NCI-H187 (cell line): ENCODE measurements around the gene GABRR2.

Experiments
- DNase-seq, 2 experiments: peaks; one replicate each; lab custom pipeline; 2025; lab: John Stamatoyannopoulos, UW

GABRR2 gene

DNA sequence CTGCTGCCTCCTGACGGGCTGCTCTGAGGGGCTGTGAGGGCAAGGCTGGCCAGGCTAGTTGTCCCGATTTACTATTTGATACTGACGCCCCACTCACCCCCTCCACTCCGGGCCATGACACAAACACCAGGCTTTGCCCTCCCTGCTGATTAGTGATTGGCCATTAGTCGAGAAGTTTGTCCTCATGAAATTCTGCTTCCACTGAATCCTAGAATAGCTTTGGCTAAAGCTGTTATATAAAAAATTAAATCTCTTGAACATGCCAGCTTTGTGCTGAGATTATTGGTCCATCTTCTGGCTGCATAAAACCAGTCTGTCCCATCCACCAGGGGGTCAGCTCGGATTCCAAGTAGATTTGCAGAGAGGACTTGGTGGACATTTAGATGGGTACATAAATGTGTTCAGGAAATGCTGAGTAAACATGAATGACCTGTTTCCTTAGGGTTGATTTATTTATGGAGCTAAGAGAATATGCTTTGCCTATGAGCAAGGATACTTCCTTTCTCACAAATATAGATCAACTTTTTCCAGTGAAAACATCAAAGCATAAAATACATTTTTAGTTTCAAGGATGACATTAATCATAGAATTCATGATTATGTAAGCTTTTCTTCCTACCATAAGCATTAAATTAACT lies at the start of gene GABRR2:
Gene GABRR2 (minus strand): TSS at position 51 of the 637 bp plus-strand sequence. CDS start 134 bp downstream, outside the sequence.
- DNase-seq, result no peak

- no peak for DNase-seq
These were observed 49.5 kb upstream of the GABRR2 start for GRCh38 chr6:89364586-89364985.

- no peak for DNase-seq
These were observed 46.1 kb upstream of the GABRR2 start for GRCh38 chr6:89361171-89361570.

GRCh38 chr6:89360415-89360999 lies 45.4 kb upstream of the GABRR2 start:
- DNase-seq, result no peak

- DNase-seq, result no peak
These were observed 44.5 kb upstream of the GABRR2 start for GRCh38 chr6:89359561-89359960.

DNA sequence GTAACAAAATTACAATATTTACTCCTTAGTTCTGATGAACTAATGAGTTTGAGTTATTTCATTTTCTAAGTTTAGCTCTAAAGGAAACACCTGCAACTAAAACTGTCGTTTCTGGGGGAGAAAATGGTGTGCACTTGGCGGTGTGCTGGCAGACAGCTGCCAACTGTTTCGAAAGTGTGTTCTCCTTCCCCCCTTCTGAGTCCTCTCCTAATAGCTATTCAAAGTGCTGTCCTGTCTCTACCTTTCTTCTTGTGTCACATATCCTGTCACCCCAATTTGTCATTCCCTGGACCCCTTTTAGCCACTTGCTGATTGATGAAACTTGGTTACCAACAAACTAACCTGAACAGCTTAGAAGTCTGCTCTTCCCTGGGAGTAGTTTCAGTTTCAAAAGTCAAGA lies 42.3 kb upstream of the GABRR2 start:
- no peak for DNase-seq

GRCh38 chr6:89356642-89357170 lies 41.6 kb upstream of the GABRR2 start:
- DNase-seq, result no peak

DNA sequence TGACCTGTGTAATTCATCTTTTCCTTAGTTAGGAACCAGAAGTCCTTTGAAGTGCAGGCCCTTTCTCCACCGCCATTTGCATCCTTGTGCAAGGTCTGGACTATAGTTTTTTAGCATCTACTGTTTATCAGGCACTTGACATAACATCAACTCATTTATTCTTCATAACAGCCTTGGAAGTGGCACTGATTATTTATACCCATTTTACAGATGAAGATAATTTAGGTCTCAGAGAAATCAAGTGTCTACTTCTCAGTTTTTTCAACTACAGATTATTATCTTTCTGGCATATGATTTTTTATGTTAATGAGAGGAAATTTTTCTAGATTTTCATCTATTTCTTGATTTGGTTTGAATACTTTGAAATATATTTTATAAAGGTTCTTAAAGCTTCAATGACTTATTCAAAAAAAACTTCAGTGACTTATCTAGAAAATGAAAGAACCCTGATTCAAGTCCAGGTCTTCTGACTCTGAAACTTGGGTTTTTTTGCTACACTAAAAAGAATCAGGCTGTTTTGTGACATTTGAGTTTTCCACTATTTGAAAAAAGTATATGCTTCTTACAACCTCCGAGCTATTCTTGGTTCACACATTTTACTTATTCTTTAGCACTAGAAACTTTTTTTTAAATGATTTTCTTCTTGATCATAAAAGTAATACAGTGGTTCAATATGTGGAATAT lies 40.6 kb upstream of the GABRR2 start:
- no peak for DNase-seq

GRCh38 chr6:89353702-89354392 lies 38.7 kb upstream of the GABRR2 start:
- DNase-seq, result no peak

DNA sequence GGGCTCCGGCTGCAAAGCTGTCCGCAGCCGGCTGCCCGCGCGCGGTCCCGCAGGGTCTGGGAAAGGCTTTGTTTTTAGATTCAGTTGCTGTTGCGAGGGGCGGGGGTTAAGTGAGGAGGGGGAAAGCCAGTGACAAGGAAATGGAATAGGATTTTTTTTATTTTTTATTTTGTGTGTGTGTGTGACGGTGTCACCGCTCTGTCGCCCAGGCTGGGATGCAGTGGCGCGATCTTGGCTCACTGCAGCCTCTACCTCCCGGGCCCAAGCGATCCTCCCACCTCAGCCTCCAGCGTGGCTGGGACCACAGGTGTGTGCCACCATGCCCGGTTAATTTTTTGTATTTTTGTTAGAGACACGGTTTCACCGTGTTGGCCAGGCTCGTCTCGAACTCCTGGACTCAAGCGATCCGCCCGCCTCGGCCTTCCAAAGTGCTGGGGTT lies 38.0 kb upstream of the GABRR2 start:
- no peak for DNase-seq

- DNase-seq, result peak; percentile 23 to 51
These were observed 37.4 kb upstream of the GABRR2 start, which contains the start of gene UBE2J1 for GRCh38 chr6:89352278-89353117. TSS of gene UBE2J1 (minus strand) at chr6:89352722. CDS start at chr6:89352569, 153 bp downstream.

- no peak for DNase-seq
These were observed 36.7 kb upstream of the GABRR2 start for GRCh38 chr6:89351671-89352277.

DNA sequence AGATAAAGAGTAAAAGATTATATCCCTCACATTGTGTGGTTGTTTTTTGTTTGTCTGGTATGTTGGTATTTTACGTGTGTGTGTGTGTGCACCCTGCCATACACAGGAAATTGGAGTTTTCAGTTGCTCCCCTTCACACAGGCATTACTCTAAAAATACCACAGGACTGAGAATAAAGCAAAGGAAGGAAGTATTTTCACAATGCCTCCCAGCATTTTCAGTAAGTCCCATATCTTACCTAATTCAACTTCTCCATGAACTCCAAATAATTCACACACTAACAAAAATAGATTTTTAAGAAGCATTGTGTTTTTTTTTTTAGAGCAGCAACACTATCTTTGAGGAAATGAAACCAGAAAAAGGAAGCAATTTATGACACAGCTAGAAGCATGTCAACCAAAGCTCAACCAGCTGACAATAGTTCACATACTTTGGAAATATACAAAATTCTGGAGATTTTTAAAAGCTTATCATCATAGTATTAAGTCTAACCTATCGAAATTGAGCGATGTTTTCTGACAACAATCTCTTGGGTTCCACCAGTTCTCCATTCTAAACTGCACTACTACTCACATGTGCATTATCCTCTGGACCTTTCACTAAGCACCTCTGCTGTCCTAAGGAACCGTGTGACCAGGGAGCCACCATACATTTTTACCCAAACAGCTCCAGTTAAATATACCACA lies 35.3 kb upstream of the GABRR2 start:
- no peak for DNase-seq

DNA sequence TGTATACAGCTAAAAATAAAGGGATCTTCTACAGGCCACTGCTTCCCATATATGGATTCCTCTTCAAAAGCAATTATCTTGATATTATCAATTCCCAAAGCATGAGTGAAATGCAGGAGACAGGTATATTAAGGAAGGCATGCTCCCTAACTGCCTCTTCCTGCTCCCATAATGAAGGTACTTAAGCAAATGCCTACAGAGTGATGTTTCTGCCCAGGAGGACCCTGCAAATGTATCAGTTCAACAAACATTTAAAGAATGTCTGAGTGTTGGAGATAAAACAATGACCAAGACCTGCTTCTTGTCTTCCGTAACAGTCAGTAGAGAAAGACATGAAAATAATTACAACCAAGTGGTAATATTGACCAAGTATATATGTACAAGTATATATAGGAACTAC lies 33.3 kb upstream of the GABRR2 start:
- DNase-seq, result no peak

GRCh38 chr6:89347825-89348224 lies 32.7 kb upstream of the GABRR2 start:
- no peak for DNase-seq

- DNase-seq, result no peak
These were observed 31.3 kb upstream of the GABRR2 start for GRCh38 chr6:89346433-89346832.

DNA sequence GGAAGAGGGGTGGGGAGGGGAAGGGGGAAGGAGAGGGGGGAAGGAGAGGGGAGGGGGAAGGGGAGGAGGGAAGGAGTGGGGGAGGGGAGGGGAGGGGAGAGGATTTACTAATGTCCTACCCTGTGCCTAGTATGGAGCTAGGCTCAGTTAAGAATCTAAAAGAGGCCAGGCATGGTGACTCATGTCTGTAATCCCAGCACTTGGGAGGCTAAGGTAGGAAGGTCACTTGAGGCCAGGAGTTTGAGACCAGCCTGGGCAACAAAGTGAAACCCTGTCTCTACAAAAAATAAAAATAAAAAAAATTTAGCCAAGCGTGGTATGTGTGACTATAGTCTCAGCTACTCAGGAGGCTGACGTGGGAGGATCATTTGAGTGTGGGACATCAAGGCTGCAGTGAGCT lies 24.5 kb upstream of the GABRR2 start:
- DNase-seq, result no peak

DNA sequence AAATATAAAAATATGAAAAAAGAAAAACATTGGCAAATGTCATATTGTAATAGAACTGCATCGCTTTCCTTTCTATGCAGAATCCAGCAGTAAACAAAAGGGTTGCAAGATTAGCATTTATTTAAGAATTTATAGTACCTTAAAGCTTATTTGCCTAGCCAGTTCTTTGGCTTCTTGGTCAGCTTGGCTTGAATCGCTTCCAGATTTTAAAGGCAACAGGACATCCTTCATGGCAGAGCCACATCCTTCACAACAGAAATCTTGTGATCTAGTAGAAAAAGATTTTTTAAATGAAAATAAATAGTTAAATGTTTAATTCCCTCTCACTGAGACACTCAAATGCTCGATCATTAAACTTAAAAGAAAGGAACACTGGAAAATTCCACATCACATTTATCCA lies 20.1 kb upstream of the GABRR2 start:
- no peak for DNase-seq

GRCh38 chr6:89330910-89331309 lies 15.8 kb upstream of the GABRR2 start:
- DNase-seq, result no peak

DNA sequence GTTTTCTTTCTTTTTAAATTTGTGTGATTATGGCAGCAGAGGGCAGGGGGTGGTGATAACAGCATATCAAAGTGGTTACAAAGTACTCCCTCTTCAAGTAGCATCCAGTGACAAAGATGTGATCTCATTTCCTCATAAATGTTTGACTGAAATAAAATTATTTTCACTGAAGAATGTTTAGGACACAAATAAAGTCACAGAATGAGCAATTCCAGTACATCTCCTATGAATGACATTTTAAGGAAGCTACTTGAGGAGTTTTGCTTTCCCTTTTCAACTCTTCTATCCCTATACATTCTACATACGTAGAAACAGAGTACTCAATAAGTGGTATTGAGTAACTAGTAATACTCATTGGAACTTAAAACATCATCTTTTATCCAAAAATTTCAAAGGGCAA lies 13.9 kb upstream of the GABRR2 start:
- DNase-seq, result no peak
